H1 (cell line): ENCODE results near the gene CELF2. TPM values are rescaled to one million over a fixed set of nuclear protein-coding genes. Genes with fewer than 3 reads are reported as not detected.

Experiments used
- CTCF ChIA-PET: fragments of 300-600 bp; sonication (Branson Sonifier 250); formaldehyde crosslinking; loops from one replicate; lab custom pipeline; 2021; ENCODE audit not compliant: partially characterized antibody; lab: Charles Lee
- POLR2A ChIA-PET: fragments of 300-600 bp; sonication (Branson Sonifier 250); formaldehyde crosslinking; loops from one replicate; lab custom pipeline; 2021; ENCODE audit warnings: inconsistent platforms; ENCODE audit not compliant: partially characterized antibody; lab: Charles Lee
- DNase-seq, 2 experiments: peaks; one replicate each; pipeline versions ENCODE4 v3.0.0 to v3.0.0-alpha.2; 2010 to 2022; ENCODE audit warnings: low spot score in 2 of 2, low read depth in 1 of 2, mixed read lengths in 1 of 2
- FAIRE-seq: peaks from 2 replicates; lab custom pipeline; 2011; peaks lifted over from hg19 to GRCh38; lab: Jason Lieb, UNC
- H2AFZ ChIP-seq: 2 replicates; pipeline ENCODE4 v1.8.1; 2012; ENCODE audit warnings: low read length, inconsistent platforms
- H2AK5ac ChIP-seq: 2 replicates; pipeline ENCODE4 v1.6.1; 2013; ENCODE audit warnings: low read depth, low read length
- H2BK120ac ChIP-seq: replicated peaks from 2 replicates; pipeline ENCODE3; 2013; ENCODE audit warnings: low read depth, low read length, inconsistent platforms
- H2BK12ac ChIP-seq: 2 replicates; pipeline ENCODE4 v1.6.1; 2013; ENCODE audit warnings: low read depth, low read length
- H2BK15ac ChIP-seq: 2 replicates; pipeline ENCODE4 v1.6.1; 2013; ENCODE audit warnings: low read length
- H2BK20ac ChIP-seq: 2 replicates; pipeline ENCODE4 v1.6.1; 2013; ENCODE audit warnings: low read length
- H2BK5ac ChIP-seq: 2 replicates; pipeline ENCODE4 v1.6.1; 2013; ENCODE audit warnings: low read depth, low read length
- H3K14ac ChIP-seq: 2 replicates; pipeline ENCODE4 v1.6.1; 2013; ENCODE audit warnings: inconsistent platforms; ENCODE audit not compliant: insufficient read length
- H3K18ac ChIP-seq: 2 replicates; pipeline ENCODE4 v1.6.1; 2013; ENCODE audit warnings: low read length; ENCODE audit errors: extremely low read depth
- H3K23ac ChIP-seq: 2 replicates; pipeline ENCODE4 v1.6.1; 2013; ENCODE audit warnings: inconsistent platforms; ENCODE audit not compliant: insufficient read length
- H3K23me2 ChIP-seq: 2 replicates; pipeline ENCODE4 v1.6.1; 2013; ENCODE audit warnings: low read depth, low read length
- H3K27ac ChIP-seq: 2 replicates; pipeline ENCODE4 v1.6.1; 2011; ENCODE audit warnings: low read depth, low read length, inconsistent platforms
- H3K27me3 ChIP-seq, 4 experiments: replicated peaks in 1 of 4; 1 replicate in 1 of 4; 2 replicates in 3 of 4; pipeline versions ENCODE4 v1.6.1 to v1.8.1; 2011 to 2013; ENCODE audit warnings: low read length in 3 of 4, mild to moderate bottlenecking in 3 of 4, inconsistent platforms in 2 of 4, mixed read lengths in 2 of 4, moderate library complexity in 1 of 4; ENCODE audit not compliant: control insufficient read depth in 3 of 4, insufficient read depth in 3 of 4; ENCODE audit errors: extremely low read depth in 1 of 4
- H3K36me3 ChIP-seq, 4 experiments: 2 replicates each; pipeline versions ENCODE4 v1.6.1 to v1.8.1; 2011 to 2013; ENCODE audit warnings: mild to moderate bottlenecking in 4 of 4, low read length in 3 of 4, moderate library complexity in 2 of 4, control low read depth in 1 of 4, inconsistent platforms in 1 of 4; ENCODE audit not compliant: insufficient read depth in 4 of 4, control insufficient read depth in 2 of 4
- H3K4ac ChIP-seq: replicated peaks from 2 replicates; pipeline ENCODE3; 2013; ENCODE audit warnings: low read length, low read depth, mixed read lengths, inconsistent platforms; ENCODE audit not compliant: insufficient read length
- H3K4me1 ChIP-seq, 4 experiments: replicated peaks in 1 of 4; 1 replicate in 1 of 4; 2 replicates in 3 of 4; pipeline versions ENCODE4 v1.6.1 to v1.8.1; 2011 to 2013; ENCODE audit warnings: low read length in 3 of 4, inconsistent platforms in 2 of 4, mixed read lengths in 1 of 4; ENCODE audit not compliant: insufficient read depth in 4 of 4, control insufficient read depth in 3 of 4
- H3K4me2 ChIP-seq, 2 experiments: 2 replicates each; pipeline versions ENCODE4 v1.6.1 to v1.8.1; 2011 to 2013; ENCODE audit warnings: low read depth in 2 of 2, low read length in 2 of 2, control low read depth in 1 of 2, inconsistent platforms in 1 of 2, mild to moderate bottlenecking in 1 of 2; ENCODE audit not compliant: insufficient read depth in 1 of 2
- H3K4me3 ChIP-seq, 4 experiments: fragments of 200-600, 300-600 bp in 1 of 4; sonication (generic), shearing (Covaris generic), sonication (Bioruptor Twin) in 1 of 4; 2 replicates each; pipeline versions ENCODE4 v1.5.1 to v1.8.1; 2011 to 2016; ENCODE audit warnings: low read length in 4 of 4, low read depth in 3 of 4, control low read depth in 2 of 4, inconsistent platforms in 2 of 4, mild to moderate bottlenecking in 2 of 4, mixed read lengths in 1 of 4, moderate library complexity in 1 of 4; ENCODE audit not compliant: insufficient read depth in 2 of 4; ENCODE audit errors: extremely low read depth in 1 of 4
- H3K56ac ChIP-seq: replicated peaks from 2 replicates; pipeline ENCODE3; 2013; ENCODE audit warnings: low read depth, mild to moderate bottlenecking, mixed read lengths, low read length, inconsistent platforms; ENCODE audit not compliant: insufficient read length
- H3K79me1 ChIP-seq: 2 replicates; pipeline ENCODE4 v1.6.1; 2013; ENCODE audit warnings: low read depth, low read length, control low read depth
- H3K79me2 ChIP-seq, 2 experiments: 2 replicates each; pipeline versions ENCODE4 v1.6.1 to v1.8.1; 2012 to 2013; ENCODE audit warnings: low read length in 2 of 2, mild to moderate bottlenecking in 2 of 2, inconsistent platforms in 1 of 2; ENCODE audit not compliant: insufficient read depth in 2 of 2, control insufficient read depth in 1 of 2
- H3K9ac ChIP-seq, 4 experiments: replicated peaks in 1 of 4; 1 replicate in 1 of 4; 2 replicates in 3 of 4; pipeline versions ENCODE4 v1.6.1 to v1.8.1; 2011 to 2013; ENCODE audit warnings: low read depth in 3 of 4, low read length in 3 of 4, control low read depth in 2 of 4, mild to moderate bottlenecking in 2 of 4, moderate library complexity in 2 of 4, inconsistent platforms in 1 of 4; ENCODE audit errors: extremely low read depth in 1 of 4
- H3K9me3 ChIP-seq, 2 experiments: 2 replicates each; pipeline versions ENCODE4 v1.6.1 to v1.8.1; 2012 to 2013; ENCODE audit warnings: mild to moderate bottlenecking in 2 of 2, moderate library complexity in 2 of 2, control low read depth in 1 of 2, inconsistent platforms in 1 of 2, low read depth in 1 of 2, low read length in 1 of 2, mixed read lengths in 1 of 2; ENCODE audit not compliant: insufficient read depth in 2 of 2
- H4K20me1 ChIP-seq, 2 experiments: replicated peaks in 1 of 2; 2 replicates each; pipeline versions ENCODE3 to v1.8.1; 2011 to 2013; ENCODE audit warnings: inconsistent platforms in 2 of 2, low read length in 2 of 2, mild to moderate bottlenecking in 1 of 2; ENCODE audit not compliant: insufficient read depth in 2 of 2, control insufficient read depth in 1 of 2
- H4K5ac ChIP-seq: 2 replicates; pipeline ENCODE4 v1.6.1; 2013; ENCODE audit warnings: low read length, low read depth, mixed read lengths, inconsistent platforms; ENCODE audit not compliant: insufficient read length
- H4K8ac ChIP-seq: 2 replicates; pipeline ENCODE4 v1.8.0; 2013; ENCODE audit warnings: mild to moderate bottlenecking, moderate library complexity, low read length, inconsistent platforms; ENCODE audit not compliant: insufficient read depth; ENCODE audit errors: extremely low read depth
- H4K91ac ChIP-seq: replicated peaks from 2 replicates; pipeline ENCODE3; 2013; ENCODE audit warnings: low read length, mixed read lengths, inconsistent platforms; ENCODE audit not compliant: insufficient read length
- BACH1 ChIP-seq: IDR thresholded peaks from 2 replicates; pipeline ENCODE4 v1.6.1; 2012; ENCODE audit warnings: low read length, improper control_type of control experiment
- CTBP2 ChIP-seq: IDR thresholded peaks from 2 replicates; pipeline ENCODE4 v1.7.0; 2011; ENCODE audit warnings: borderline replicate concordance, mild to moderate bottlenecking, moderate library complexity, mixed read lengths, low read length; ENCODE audit not compliant: insufficient read depth, insufficient read length
- EP300 ChIP-seq, 2 experiments: IDR thresholded peaks; 1 replicate in 1 of 2; 2 replicates in 1 of 2; pipeline ENCODE4 v1.6.1; 2011 to 2012; ENCODE audit warnings: low read depth in 2 of 2, low read length in 2 of 2, mild to moderate bottlenecking in 2 of 2, borderline replicate concordance in 1 of 2, inconsistent platforms in 1 of 2, moderate library complexity in 1 of 2
- KDM1A ChIP-seq: fragments of 200-600, 300-600 bp; sonication (generic); IDR thresholded peaks from 2 replicates; pipeline ENCODE4 v1.7.1; 2016; ENCODE audit warnings: mild to moderate bottlenecking, low read length, borderline replicate concordance
- MAFK ChIP-seq: IDR thresholded peaks from 2 replicates; pipeline ENCODE4 v1.6.1; 2012; ENCODE audit warnings: low read depth, mild to moderate bottlenecking, improper control_type of control experiment, low read length
- NANOG ChIP-seq: IDR thresholded peaks from 2 replicates; pipeline ENCODE4 v1.6.1; 2011; ENCODE audit warnings: low read length, low read depth, mild to moderate bottlenecking, inconsistent platforms; ENCODE audit not compliant: insufficient read depth, poor library complexity, severe bottlenecking
- RXRA ChIP-seq: IDR thresholded peaks from 2 replicates; pipeline ENCODE4 v1.6.1; 2011; ENCODE audit warnings: low read depth, mild to moderate bottlenecking, low read length, moderate library complexity; ENCODE audit not compliant: insufficient read depth
- SAP30 ChIP-seq: fragments of 300-600 bp; sonication (generic); IDR thresholded peaks from 2 replicates; pipeline ENCODE4 v1.7.1; 2012; ENCODE audit warnings: low read length, moderate library complexity, mild to moderate bottlenecking, inconsistent platforms; ENCODE audit not compliant: insufficient read depth, insufficient replicate concordance
- SIRT6 ChIP-seq: IDR thresholded peaks from one replicate; pipeline ENCODE4 v1.7.1; 2012; ENCODE audit warnings: low read length, inconsistent platforms
- SUZ12 ChIP-seq: fragments of 200-600 bp; sonication (generic); IDR thresholded peaks from 2 replicates; pipeline ENCODE4 v1.6.1; 2012; ENCODE audit warnings: mild to moderate bottlenecking, inconsistent platforms, low read length, moderate library complexity, mixed read lengths
- TCF12 ChIP-seq: IDR thresholded peaks from 2 replicates; pipeline ENCODE4 v1.6.1; 2011; ENCODE audit warnings: low read depth, mild to moderate bottlenecking, low read length
- ZNF274 ChIP-seq: IDR thresholded peaks from 2 replicates; pipeline ENCODE4 v1.7.0; 2012; ENCODE audit warnings: low read length, borderline replicate concordance; ENCODE audit errors: extremely low read depth
- WGBS, 2 experiments: shearing (Covaris generic) in 1 of 2; methylation state at CpG; one replicate each; pipeline versions ENCODE4 v1.1.6 to v1.1.7; 2013 to 2015; ENCODE audit warnings: low lambda C conversion rate in 2 of 2, mixed read lengths in 2 of 2, inconsistent platforms in 1 of 2, low coverage in 1 of 2, missing lambda C conversion rate in 1 of 2; ENCODE audit not compliant: insufficient replicate concordance in 2 of 2, insufficient coverage in 1 of 2, insufficient read length in 1 of 2; ENCODE audit errors: extremely low coverage in 1 of 2, missing lambda C conversion rate in 1 of 2; 5-methylcytosine and 5-hydroxymethylcytosine counted together
- polyA plus RNA-seq, 7 experiments: library from polyadenylated mRNA; depleted of rRNA in 3 of 7; stranded (reverse) in 5 of 7; unstranded in 2 of 7; fragments of >200 nt in 5 of 7; fragments of 200-250 nt in 2 of 7; gene quantifications; 1 replicate in 5 of 7; 2 replicates in 1 of 7; 4 replicates in 1 of 7; pipeline versions ENCODE4 v1.2.1 to v1.2.3, GENCODE V29; 2011 to 2013; ENCODE audit warnings: missing spikeins in 2 of 7, mixed read lengths in 2 of 7
- total RNA-seq: library from RNA; stranded (reverse); fragmentation: NEBNext Ultra II Directional; extraction: Animal tissue kit (Norgen Biotek cat#: 25700); gene quantifications from 2 replicates; pipeline ENCODE4 v1.2.1, GENCODE V29; 2021

CELF2 gene
- total and polyA plus RNA-seq, 2 of the 8 experiments (the other 6 are each of a cell fraction or from before 2014, with no cell fraction given): 18.3 to 22.7 TPM

DNA sequence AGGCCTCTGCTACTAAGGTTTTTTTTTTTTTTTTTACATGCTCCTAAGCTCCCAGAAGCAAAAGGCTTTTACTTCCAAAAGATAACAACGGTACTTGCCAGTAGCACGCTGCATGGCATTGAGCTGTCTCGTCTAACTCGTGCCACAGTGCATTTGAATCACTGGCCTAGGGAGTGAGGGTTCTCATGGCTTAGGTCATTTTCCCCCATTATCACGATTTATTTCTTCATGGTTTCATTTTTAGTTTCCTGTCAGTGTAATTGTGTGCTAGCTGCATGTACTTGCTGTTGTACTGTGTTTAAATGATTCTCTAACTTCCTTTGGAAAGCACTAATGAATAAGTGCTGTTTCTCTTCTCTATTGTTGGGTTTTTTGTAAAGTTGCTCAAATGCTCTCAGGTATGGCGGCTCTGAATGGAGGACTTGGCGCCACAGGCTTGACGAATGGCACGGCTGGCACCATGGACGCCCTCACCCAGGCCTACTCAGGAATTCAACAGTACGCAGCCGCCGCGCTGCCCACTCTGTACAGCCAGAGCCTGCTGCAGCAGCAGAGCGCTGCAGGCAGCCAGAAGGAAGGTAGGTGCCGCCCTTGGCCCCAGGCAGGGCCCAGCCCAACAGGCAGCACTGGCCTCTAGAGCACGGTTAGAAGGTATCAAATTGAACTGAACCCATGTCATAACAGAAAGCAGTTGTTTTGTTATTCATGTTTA, 303.3 kb downstream of the CELF2 start:
- Histone ChIP-seq H3K18ac (no peak overlapping the region), H2AFZ (no peak overlapping the region), H4K8ac (peak overlapping the region; percentile 9; the same call in 1 of the 2 replicates), H3K23me2 (no peaks in the 10 kb centered on the region), H3K27ac (no peak overlapping the region), H2BK15ac (no peak overlapping the region), H3K27me3 (no peaks in the 10 kb centered on the region), H3K14ac (no peak overlapping the region), H3K9me3 (no peaks in the 10 kb centered on the region), H2BK20ac (0 out of 2 replicates have a peak overlapping the region, but pooled peaks have one; percentile 25), H3K4me2 (no peak overlapping the region), H2BK5ac (no peak overlapping the region), H3K56ac (no peak overlapping the region), H2BK12ac (no peak overlapping the region), H3K79me2 (no peaks in the 10 kb centered on the region), H3K79me1 (no peaks in the 10 kb centered on the region; the same call in 1 of the 2 replicates), H3K4ac (no peak overlapping the region), H3K4me3 (no peak overlapping the region), H3K4me1 (no peaks in the 10 kb centered on the region), H3K36me3 (0 out of 8 replicates have a peak, but pooled peaks cover 0 to 2% (median 0%) of the 10 kb centered on the region in 4 experiments), H2BK120ac (no peak overlapping the region), H4K5ac (no peak overlapping the region), H3K9ac (no peak overlapping the region), H2AK5ac (no peak overlapping the region), H3K23ac (no peak overlapping the region), H4K20me1 (no peaks in the 10 kb centered on the region), H4K91ac (no peak overlapping the region)
- CTCF ChIA-PET: interaction anchor here (0.8 to 1.5 kb wide), 7 partner anchors 9 to 77 kb away, joined by 3 to 5 read pairs (median 4); no protein-coding TSS in a partner anchor
- DNase-seq (peak in 1 of 2 experiments; percentile 35), FAIRE-seq (no peak)
- POLR2A ChIA-PET: no interaction called here
- no peak for TF ChIP-seq TCF12
- no peak for TF ChIP-seq ZNF274
- no peak for TF ChIP-seq KDM1A
- no peak for TF ChIP-seq BACH1
- TF ChIP-seq SAP30: no peak
- no peak for TF ChIP-seq MAFK
- no peak for TF ChIP-seq EP300 (IDR thresholded peaks at IDR 0.05; ENCODE audit: borderline replicate concordance in 1 of 2, low read depth in 2 of 2, low read length in 2 of 2)
- no peak for TF ChIP-seq RXRA
- no peak for TF ChIP-seq NANOG
- TF ChIP-seq SIRT6: no peak
- no peak for TF ChIP-seq CTBP2
- no peak for TF ChIP-seq SUZ12
- 93% methylated on average over 17 of the region's 17 CpGs; no CpG with 5 or more reads in 1 of the 2 experiments for WGBS, 2 experiments
